ENCODE data around the gene LVRN. TPM values are rescaled to one million over a fixed set of nuclear protein-coding genes. Genes with fewer than 3 reads are reported as not detected.

LVRN gene
- total RNA-seq, 1 experiment from 2014 or later: not detected

DNA sequence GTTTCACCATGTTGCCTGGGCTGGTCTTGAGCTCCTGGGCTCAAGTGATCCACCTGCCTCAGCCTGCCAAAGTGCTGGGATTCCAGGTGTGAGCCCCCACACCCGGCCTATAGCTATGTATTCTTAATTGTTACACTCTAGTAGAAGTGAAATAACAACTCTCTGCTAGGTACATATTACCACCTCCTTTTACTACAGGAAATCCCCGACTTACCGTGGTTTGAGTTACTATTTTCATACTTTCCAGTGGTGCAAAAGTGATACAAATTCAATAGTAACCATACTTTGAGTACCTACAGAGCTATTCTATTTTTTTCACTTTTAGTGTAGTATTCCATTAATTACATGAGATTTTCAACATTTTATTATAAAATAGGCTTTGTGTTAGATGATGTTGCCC lies 70.7 kb downstream of the LVRN start:
- Histone ChIP-seq H3K79me2 (ENCODE audit: low read length) (no peaks in the 10 kb centered on the region), H3K36me3 (ENCODE audit: low read depth, low read length) (no peaks in the 10 kb centered on the region), H3K9me3 (ENCODE audit: low read length) (no peaks in the 10 kb centered on the region), H3K9me2 (replicated peaks; ENCODE audit: low read length) (no peaks in the 10 kb centered on the region), H3K4me2 (ENCODE audit: low read length) (no peak overlapping the region), H3K4me3 (ENCODE audit: low read length) (no peak overlapping the region), H3F3A (ENCODE audit: low read length, unreplicated experiment) (no peaks in the 10 kb centered on the region), H3K9ac (ENCODE audit: low read length) (no peak overlapping the region), H4K20me1 (ENCODE audit: low read length) (no peaks in the 10 kb centered on the region), H2AFZ (ENCODE audit: low read length) (no peak overlapping the region), H3K27me3 (ENCODE audit: low read length) (no peaks in the 10 kb centered on the region), H3K27ac (ENCODE audit: low read length) (no peak overlapping the region), H3K4me1 (ENCODE audit: insufficient read depth, low read length) (peaks cover 39% of the 10 kb centered on the region)
- ChIA-PET CTCF (no interaction called here), POLR2A (ENCODE audit: unreplicated experiment) (interaction anchor here (0.6 kb wide), 1 partner anchor 149 kb away, joined by 3 read pairs; no protein-coding TSS in a partner anchor)
- TF ChIP-seq, protein P1, sequence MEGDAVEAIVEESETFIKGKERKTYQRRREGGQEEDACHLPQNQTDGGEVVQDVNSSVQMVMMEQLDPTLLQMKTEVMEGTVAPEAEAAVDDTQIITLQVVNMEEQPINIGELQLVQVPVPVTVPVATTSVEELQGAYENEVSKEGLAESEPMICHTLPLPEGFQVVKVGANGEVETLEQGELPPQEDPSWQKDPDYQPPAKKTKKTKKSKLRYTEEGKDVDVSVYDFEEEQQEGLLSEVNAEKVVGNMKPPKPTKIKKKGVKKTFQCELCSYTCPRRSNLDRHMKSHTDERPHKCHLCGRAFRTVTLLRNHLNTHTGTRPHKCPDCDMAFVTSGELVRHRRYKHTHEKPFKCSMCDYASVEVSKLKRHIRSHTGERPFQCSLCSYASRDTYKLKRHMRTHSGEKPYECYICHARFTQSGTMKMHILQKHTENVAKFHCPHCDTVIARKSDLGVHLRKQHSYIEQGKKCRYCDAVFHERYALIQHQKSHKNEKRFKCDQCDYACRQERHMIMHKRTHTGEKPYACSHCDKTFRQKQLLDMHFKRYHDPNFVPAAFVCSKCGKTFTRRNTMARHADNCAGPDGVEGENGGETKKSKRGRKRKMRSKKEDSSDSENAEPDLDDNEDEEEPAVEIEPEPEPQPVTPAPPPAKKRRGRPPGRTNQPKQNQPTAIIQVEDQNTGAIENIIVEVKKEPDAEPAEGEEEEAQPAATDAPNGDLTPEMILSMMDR (conservative IDR thresholded peaks at IDR 0.05; ENCODE audit: low read depth, low read length): no peak
- TF ChIP-seq EZH2 (IDR thresholded peaks at IDR 0.05; ENCODE audit: low read length, unreplicated experiment): no peak
- TF ChIP-seq EZH2phosphoT487 (IDR thresholded peaks at IDR 0.05; ENCODE audit: borderline replicate concordance, low read length): no peak
- intact Hi-C loops (cut with micrococcal nuclease): loop anchor here (1.0 to 2.0 kb wide), 3 partner anchors 35 to 190 kb away; no protein-coding TSS in a partner anchor
- ATAC-seq: no peak
- no peak for DNase-seq
- BruUV-seq (replicated peaks): no TSS peak

DNA sequence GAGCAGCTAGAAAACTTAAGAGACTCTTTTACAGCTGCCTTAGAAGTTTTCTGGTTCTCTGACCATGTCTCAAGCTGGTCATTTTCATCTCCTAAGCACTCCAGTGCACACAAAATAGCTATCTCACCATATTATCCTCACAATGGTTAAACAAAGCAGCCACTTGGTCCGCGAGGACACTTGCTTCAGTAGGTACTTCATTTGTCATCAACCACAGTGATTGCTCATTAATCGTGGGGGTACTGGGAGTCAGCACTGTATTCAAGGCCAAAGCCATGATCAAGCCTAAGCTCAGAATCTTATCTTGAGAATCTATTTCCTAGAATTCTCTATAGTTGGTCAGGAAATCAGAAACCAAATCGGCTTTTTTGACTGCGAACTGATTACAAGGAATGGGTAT lies 72.8 kb downstream of the LVRN start:
- Histone ChIP-seq H4K20me1 (ENCODE audit: low read length) (no peaks in the 10 kb centered on the region), H3F3A (ENCODE audit: low read length, unreplicated experiment) (no peaks in the 10 kb centered on the region), H3K4me2 (ENCODE audit: low read length) (no peak overlapping the region), H3K27me3 (ENCODE audit: low read length) (no peaks in the 10 kb centered on the region), H3K27ac (ENCODE audit: low read length) (0 out of 2 replicates have a peak overlapping the region, but pooled peaks have one; percentile 16), H3K9me3 (ENCODE audit: low read length) (no peaks in the 10 kb centered on the region), H3K4me1 (ENCODE audit: insufficient read depth, low read length) (peaks cover 40% of the 10 kb centered on the region), H3K4me3 (ENCODE audit: low read length) (no peak overlapping the region), H3K9ac (ENCODE audit: low read length) (no peak overlapping the region), H3K36me3 (ENCODE audit: low read depth, low read length) (no peaks in the 10 kb centered on the region), H3K9me2 (replicated peaks; ENCODE audit: low read length) (no peaks in the 10 kb centered on the region), H2AFZ (ENCODE audit: low read length) (peak overlapping the region; percentile 14; the same call in 1 of the 2 replicates), H3K79me2 (ENCODE audit: low read length) (no peaks in the 10 kb centered on the region)
- TF ChIP-seq EZH2phosphoT487 (IDR thresholded peaks at IDR 0.05; ENCODE audit: borderline replicate concordance, low read length): no peak
- TF ChIP-seq, protein P1 (conservative IDR thresholded peaks at IDR 0.05; ENCODE audit: low read depth, low read length): no peak
- intact Hi-C loops (cut with micrococcal nuclease): no loop called here
- ATAC-seq (no peak), DNase-seq (peak; percentile 52)
- ChIA-PET CTCF (interaction anchor here (0.7 kb wide), 1 partner anchor 147 kb away, joined by 3 read pairs; no protein-coding TSS in a partner anchor), POLR2A (ENCODE audit: unreplicated experiment) (no interaction called here)
- no TSS peak for BruUV-seq (replicated peaks)

DNA sequence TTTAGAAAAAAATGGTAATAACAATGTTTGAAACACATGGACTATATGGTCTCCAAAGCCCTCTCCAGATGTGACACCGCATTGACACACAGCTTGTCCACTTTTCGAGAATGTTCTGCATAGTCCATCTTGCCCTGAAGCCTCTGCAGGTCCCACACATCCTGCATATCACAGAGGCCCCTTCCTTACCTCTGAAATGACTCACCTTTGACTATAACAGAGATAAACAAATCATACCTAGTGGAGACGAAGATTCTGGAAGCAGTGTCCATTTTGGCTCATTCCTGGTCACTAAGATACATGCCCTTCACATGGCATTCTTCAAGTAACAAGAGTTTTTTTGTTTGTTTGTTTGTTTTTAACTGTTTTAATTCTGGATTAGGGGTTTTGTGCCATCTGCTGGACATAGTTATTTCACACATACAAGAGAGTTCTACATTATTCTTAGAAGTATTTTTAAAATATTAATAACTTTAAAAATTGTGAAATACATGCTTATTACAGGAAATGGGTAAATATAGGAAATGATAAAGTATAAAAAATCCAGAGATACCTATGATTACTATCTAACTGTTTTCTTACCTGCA lies 75.1 kb downstream of the LVRN start:
- H3K9me2 ChIP-seq (replicated peaks; ENCODE audit: low read length): no peaks in the 10 kb centered on the region
- H3K36me3 ChIP-seq (ENCODE audit: low read depth, low read length): no peaks in the 10 kb centered on the region
- DNase-seq: peak; percentile 42
- no peak overlapping the region for H2AFZ ChIP-seq (ENCODE audit: low read length)
- peak; percentile 59 for ATAC-seq
- no peak overlapping the region for H3K27ac ChIP-seq (ENCODE audit: low read length)
- H3F3A ChIP-seq (ENCODE audit: low read length, unreplicated experiment): no peaks in the 10 kb centered on the region
- no peak overlapping the region for H3K9ac ChIP-seq (ENCODE audit: low read length)
- ChIA-PET POLR2A (ENCODE audit: unreplicated experiment) (no interaction called here), CTCF (no interaction called here)
- peaks cover 28% of the 10 kb centered on the region for H3K4me1 ChIP-seq (ENCODE audit: insufficient read depth, low read length)
- no peaks in the 10 kb centered on the region for H3K9me3 ChIP-seq (ENCODE audit: low read length)
- H3K4me2 ChIP-seq (ENCODE audit: low read length): no peak overlapping the region
- TF ChIP-seq EZH2 (IDR thresholded peaks at IDR 0.05; ENCODE audit: low read length, unreplicated experiment): no peak
- TF ChIP-seq, protein P1 (conservative IDR thresholded peaks at IDR 0.05; ENCODE audit: low read depth, low read length): peak; percentile 34; the same call in 1 of the 2 replicates
- no peak overlapping the region for H3K4me3 ChIP-seq (ENCODE audit: low read length)
- H4K20me1 ChIP-seq (ENCODE audit: low read length): no peaks in the 10 kb centered on the region
- H3K79me2 ChIP-seq (ENCODE audit: low read length): no peaks in the 10 kb centered on the region
- intact Hi-C loops (cut with micrococcal nuclease): no loop called here
- BruUV-seq (replicated peaks): no TSS peak
- H3K27me3 ChIP-seq (ENCODE audit: low read length): no peaks in the 10 kb centered on the region
